ENCODE results near the gene RASSF1.

GRCh38 chr3:50382722-50383121 is 42.1 kb upstream of the RASSF1 start:
- no peak for TF ChIP-seq BHLHE40 (IDR thresholded peaks at IDR 0.05; ENCODE audit: borderline replicate concordance)
- TF ChIP-seq L3MBTL2 (conservative IDR thresholded peaks at IDR 0.05), result no peak

All from HEK293T (cell line).